HG03025 (cell line): Measurements from ENCODE around the gene SPECC1L.

Experiments
- ATAC-seq: cut with Tn5 transposase; IDR thresholded peaks from one replicate; pipeline ENCODE4 v1.9.1; 2021; ENCODE audit warnings: mild to moderate bottlenecking, moderate library complexity; ENCODE audit not compliant: unreplicated experiment, low FRiP score

SPECC1L gene

DNA sequence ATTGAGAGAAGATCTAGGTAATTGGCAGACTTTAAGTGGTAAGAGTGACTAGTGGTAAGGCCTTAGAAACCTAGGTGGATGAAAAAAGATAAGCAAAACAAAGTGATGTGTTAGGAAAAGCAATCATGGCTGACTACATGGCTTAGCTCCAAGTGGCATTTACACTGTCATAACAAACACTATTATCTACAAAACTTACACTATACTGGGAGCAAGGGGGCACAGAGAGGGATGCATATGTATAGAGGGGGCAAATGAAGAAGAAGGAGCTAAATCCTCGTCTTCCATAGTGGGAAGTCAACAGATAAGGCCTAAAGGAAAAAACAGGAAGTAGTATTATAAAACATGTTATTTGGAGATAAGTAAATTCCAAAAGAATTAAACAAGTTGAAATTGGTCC lies 189.3 kb downstream of the SPECC1L start:
- no peak for ATAC-seq

DNA sequence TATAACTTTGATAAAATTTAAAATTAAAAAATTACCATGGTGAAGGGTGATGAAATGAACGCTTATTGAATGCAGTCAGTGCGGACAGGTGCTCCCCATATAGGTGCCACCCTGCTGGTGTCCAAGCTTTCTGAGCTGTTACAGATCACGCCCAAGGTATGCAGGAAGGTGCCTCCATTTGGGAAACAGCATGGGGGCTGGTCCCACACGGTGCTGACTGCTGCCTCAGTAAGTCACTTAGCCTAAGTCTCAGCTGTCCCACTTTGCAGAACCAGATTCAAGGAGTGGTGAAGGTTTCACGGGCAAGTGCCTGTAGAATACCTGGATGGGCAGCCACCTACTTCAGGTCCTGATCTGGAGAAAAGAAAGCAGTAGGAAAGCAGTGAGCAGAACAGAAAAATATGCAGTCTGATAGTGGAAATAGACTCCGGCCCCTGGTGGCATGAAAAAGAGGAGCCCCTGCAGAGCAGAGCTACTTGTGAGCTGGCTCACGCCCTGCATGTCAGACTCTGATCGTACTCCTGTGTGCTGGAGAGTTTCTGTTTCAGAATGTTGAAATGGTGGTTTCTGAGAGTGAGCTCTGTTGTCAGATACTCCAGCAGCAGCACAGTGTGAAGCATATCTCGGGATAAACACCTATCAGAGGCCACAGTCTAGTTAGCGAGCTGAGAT lies 189.9 kb downstream of the SPECC1L start:
- no peak for ATAC-seq

DNA sequence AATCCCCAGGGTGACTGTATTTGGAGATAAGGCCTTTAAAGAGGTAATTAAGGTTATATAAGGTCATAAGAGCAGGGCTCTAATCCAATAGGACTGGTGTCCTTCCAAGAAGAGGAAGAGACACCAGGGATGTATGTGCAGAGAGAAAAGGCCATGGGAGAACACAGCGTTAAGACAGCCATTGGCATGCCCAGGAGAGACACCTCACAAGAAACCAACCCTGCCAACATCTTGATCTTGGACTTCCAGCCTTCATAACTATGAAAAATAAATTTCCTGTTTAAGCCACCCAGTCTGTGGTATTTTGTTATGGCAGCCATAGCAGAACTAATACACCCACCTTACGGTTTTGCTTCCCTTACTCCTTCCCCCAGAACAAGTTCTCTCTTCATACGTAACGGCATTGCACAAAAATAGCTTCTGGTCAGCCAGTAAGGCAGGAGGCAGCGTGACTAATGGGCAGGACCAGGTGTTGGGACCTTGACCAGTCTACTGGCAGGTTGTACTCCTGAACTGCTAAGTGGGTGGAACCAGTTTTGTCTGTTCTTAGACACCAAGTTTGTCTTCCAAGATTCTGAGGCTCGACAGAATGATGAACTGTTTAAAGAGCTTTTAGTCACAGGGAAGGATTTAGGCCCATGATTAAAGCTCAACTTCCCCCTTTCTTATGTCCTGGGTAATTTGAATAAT lies 192.6 kb downstream of the SPECC1L start:
- ATAC-seq = no peak

DNA sequence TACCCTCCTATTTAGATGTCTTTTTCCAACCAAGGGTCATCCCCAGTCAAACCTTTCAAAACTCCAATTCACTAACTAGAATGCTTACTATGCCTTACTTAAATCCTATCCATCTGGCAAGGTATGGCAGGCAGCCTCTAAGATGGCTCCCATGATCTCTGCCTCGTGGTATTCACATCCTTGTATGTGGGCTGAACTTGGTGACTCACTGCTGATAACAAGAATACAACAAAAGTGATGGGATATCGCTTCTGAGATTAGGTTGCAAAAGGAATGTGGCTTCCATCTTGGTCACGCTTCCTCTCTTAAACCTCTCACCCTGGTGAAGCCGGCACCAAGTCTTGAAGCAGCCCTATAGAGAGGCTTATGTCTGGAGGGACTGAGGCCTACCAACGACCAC lies 194.9 kb downstream of the SPECC1L start:
- ATAC-seq = no peak

DNA sequence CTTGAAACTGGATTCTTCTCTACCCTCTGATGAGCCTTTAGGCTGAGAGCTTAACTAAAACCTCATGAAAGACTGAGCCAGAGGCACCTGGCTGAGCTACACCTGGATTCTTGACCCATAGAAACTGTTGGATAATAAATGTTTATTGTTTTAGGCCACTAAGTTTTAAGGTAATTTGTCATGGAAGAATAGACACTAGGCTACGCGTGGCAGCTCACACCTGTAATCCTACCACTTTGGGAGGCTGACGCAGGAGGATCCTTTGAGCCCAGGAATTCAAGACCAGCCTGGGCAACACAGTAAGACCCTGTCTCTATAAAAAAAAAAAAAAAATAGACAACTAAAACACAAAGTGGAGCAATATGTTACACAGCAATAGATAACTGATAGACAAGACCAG lies 195.3 kb downstream of the SPECC1L start:
- ATAC-seq = no peak

DNA sequence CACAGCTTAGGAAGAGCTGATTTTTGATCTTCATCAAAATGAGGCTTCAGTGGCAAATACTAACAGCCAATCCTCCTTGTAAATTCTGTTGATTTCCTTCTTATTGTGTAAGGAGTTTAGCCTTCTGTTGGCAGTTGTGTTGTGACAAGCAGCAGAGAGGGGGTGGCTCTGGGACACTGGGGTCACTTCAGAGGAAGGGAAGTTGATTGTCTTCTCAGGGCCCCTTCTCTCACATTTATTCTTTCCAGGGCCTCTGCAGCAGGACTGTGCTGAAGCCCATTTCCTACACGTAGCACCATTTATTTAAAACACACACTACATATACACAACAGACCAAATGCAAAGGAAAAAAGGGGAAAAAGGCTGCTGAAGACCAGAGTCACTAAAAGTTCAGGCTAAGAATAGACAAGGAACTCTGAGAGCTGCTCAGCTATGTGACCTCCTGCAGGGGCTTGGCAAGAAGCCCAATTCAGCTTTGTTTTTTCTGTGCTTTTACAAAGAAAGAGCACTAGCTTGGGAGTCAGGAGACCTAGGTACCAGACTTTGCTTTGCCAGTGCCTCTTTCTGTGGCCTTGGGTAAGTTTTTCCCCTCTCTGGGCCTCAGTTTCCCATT lies 196.2 kb downstream of the SPECC1L start:
- no peak for ATAC-seq

DNA sequence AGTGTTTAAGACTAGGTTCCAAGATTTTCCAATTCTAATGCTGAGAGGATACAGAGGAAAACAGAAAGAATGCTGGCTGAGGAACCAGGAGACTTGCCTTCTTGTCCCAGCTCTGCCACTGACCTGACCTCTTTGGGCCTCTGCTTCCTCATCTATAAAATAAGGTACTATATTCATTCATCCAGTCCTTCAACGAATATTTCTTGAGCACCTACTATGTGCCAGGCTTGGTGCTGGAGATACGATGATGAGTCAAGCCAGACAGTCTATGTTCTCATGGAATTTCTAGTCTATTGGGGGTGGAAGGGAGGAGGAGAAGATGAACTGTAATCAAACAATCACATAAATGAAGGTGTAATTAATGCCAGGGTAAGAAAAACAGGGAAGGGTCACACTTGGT lies 196.7 kb downstream of the SPECC1L start:
- no peak for ATAC-seq
